ENCODE data around the gene CCR5AS.

CCR5AS gene

DNA sequence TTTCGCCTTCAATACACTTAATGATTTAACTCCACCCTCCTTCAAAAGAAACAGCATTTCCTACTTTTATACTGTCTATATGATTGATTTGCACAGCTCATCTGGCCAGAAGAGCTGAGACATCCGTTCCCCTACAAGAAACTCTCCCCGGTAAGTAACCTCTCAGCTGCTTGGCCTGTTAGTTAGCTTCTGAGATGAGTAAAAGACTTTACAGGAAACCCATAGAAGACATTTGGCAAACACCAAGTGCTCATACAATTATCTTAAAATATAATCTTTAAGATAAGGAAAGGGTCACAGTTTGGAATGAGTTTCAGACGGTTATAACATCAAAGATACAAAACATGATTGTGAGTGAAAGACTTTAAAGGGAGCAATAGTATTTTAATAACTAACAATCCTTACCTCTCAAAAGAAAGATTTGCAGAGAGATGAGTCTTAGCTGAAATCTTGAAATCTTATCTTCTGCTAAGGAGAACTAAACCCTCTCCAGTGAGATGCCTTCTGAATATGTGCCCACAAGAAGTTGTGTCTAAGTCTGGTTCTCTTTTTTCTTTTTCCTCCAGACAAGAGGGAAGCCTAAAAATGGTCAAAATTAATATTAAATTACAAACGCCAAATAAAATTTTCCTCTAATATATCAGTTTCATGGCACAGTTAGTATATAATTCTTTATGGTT lies 35.9 kb downstream of the CCR5AS start, which contains the start of gene CCR5:
Gene CCR5 (plus strand): TSS at position 108 of the 680 bp plus-strand sequence. CDS start 1,957 bp downstream, outside the sequence.
- peaks cover 53% of the 10 kb centered on the region for H3K27me3 Mint-ChIP-seq (ENCODE audit: insufficient read depth)
- no peaks in the 10 kb centered on the region for H3K4me1 Mint-ChIP-seq (ENCODE audit: low read depth)
- TF ChIP-seq, protein P1, sequence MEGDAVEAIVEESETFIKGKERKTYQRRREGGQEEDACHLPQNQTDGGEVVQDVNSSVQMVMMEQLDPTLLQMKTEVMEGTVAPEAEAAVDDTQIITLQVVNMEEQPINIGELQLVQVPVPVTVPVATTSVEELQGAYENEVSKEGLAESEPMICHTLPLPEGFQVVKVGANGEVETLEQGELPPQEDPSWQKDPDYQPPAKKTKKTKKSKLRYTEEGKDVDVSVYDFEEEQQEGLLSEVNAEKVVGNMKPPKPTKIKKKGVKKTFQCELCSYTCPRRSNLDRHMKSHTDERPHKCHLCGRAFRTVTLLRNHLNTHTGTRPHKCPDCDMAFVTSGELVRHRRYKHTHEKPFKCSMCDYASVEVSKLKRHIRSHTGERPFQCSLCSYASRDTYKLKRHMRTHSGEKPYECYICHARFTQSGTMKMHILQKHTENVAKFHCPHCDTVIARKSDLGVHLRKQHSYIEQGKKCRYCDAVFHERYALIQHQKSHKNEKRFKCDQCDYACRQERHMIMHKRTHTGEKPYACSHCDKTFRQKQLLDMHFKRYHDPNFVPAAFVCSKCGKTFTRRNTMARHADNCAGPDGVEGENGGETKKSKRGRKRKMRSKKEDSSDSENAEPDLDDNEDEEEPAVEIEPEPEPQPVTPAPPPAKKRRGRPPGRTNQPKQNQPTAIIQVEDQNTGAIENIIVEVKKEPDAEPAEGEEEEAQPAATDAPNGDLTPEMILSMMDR (IDR thresholded peaks at IDR 0.05) = no peak
- no peaks in the 10 kb centered on the region for H3K36me3 Mint-ChIP-seq (ENCODE audit: low read depth)
- no peaks in the 10 kb centered on the region for H3K9me3 Mint-ChIP-seq
- H3K27ac Mint-ChIP-seq = no peak within 1 kb of the TSS
- DNase-seq = no peak
- H3K4me3 Mint-ChIP-seq = no peak within 1 kb of the TSS

DNA sequence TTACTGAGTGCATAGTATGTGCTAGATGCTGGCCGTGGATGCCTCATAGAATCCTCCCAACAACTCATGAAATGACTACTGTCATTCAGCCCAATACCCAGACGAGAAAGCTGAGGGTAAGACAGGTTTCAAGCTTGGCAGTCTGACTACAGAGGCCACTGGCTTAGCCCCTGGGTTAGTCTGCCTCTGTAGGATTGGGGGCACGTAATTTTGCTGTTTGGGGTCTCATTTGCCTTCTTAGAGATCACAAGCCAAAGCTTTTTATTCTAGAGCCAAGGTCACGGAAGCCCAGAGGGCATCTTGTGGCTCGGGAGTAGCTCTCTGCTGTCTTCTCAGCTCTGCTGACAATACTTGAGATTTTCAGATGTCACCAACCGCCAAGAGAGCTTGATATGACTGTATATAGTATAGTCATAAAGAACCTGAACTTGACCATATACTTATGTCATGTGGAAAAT lies 37.2 kb downstream of the CCR5AS start:
- Mint-ChIP-seq H3K4me3 (no peak overlapping the region), H3K27ac (no peak overlapping the region), H3K9me3 (no peaks in the 10 kb centered on the region), H3K4me1 (ENCODE audit: low read depth) (no peaks in the 10 kb centered on the region), H3K27me3 (ENCODE audit: insufficient read depth) (peaks cover 45% of the 10 kb centered on the region), H3K36me3 (ENCODE audit: low read depth) (no peaks in the 10 kb centered on the region)
- no peak for DNase-seq
- TF ChIP-seq, protein P1 (IDR thresholded peaks at IDR 0.05) = no peak

DNA sequence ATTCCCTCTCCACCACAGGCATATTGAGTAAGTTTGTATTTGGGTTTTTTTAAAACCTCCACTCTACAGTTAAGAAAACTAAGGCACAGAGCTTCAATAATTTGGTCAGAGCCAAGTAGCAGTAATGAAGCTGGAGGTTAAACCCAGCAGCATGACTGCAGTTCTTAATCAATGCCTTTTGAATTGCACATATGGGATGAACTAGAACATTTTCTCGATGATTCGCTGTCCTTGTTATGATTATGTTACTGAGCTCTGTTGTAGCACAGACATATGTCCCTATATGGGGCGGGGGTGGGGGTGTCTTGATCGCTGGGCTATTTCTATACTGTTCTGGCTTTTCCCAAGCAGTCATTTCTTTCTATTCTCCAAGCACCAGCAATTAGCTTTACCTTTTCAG lies 37.7 kb downstream of the CCR5AS start:
- no peak overlapping the region for H3K27ac Mint-ChIP-seq
- H3K4me1 Mint-ChIP-seq (ENCODE audit: low read depth) = no peaks in the 10 kb centered on the region
- no peak overlapping the region for H3K4me3 Mint-ChIP-seq
- no peak for DNase-seq
- TF ChIP-seq, protein P1 (IDR thresholded peaks at IDR 0.05) = no peak
- no peaks in the 10 kb centered on the region for H3K9me3 Mint-ChIP-seq
- H3K36me3 Mint-ChIP-seq (ENCODE audit: low read depth) = no peaks in the 10 kb centered on the region
- H3K27me3 Mint-ChIP-seq (ENCODE audit: insufficient read depth) = peaks cover 44% of the 10 kb centered on the region

DNA sequence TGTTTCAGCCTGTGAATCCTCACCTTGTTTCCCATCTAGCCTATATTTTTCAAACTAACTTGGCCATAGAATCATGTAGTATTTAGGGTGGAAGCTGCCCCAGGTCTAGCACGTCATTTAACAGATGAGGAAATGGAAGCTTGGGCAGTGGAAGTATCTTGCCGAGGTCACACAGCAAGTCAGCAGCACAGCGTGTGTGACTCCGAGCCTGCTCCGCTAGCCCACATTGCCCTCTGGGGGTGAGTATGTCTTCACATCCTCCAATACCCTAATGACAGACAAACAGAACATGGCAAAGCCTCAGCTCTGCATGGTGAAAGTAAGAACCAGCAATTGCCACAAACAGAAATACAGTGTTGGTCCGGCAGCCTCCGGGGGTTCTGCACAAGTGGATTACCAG lies 38.3 kb downstream of the CCR5AS start:
- Mint-ChIP-seq H3K4me3 (no peak overlapping the region), H3K27me3 (ENCODE audit: insufficient read depth) (peaks cover 48% of the 10 kb centered on the region)

DNA sequence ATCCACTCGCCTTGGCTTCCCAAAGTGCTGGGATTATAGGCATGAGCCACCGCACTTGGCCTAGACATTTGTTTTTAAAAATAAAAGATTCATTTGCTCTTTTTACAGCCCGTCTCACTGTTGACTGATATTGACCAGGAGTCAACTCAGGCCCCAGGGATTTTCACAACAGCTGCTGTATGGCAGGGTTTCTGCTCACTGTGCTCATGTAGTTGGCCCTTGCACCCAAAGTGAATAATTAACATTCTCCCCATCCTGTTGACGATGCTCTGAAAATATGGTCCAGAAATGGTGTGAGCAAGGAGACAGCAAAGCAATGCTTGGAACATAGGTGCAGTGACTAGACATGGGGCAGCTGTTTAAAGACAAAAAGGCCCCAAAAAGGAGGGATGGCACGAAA lies 39.1 kb downstream of the CCR5AS start:
- Mint-ChIP-seq H3K9me3 (no peaks in the 10 kb centered on the region), H3K4me1 (ENCODE audit: low read depth) (no peaks in the 10 kb centered on the region), H3K4me3 (no peak overlapping the region), H3K27ac (no peak overlapping the region), H3K36me3 (ENCODE audit: low read depth) (no peaks in the 10 kb centered on the region), H3K27me3 (ENCODE audit: insufficient read depth) (peaks cover 43% of the 10 kb centered on the region)
- DNase-seq = no peak
- TF ChIP-seq, protein P1 (IDR thresholded peaks at IDR 0.05) = no peak

More for the DNA sequence above, 38.3 kb downstream of the CCR5AS start:
- H3K27ac Mint-ChIP-seq = no peak overlapping the region
- no peaks in the 10 kb centered on the region for H3K4me1 Mint-ChIP-seq (ENCODE audit: low read depth)
- TF ChIP-seq, protein P1 (IDR thresholded peaks at IDR 0.05) = peak; percentile 37; the same call in 1 of the 2 replicates
- no peaks in the 10 kb centered on the region for H3K9me3 Mint-ChIP-seq
- no peaks in the 10 kb centered on the region for H3K36me3 Mint-ChIP-seq (ENCODE audit: low read depth)
- DNase-seq = no peak

Data from HFFc6 (cell line).